Fibroblast of lung (primary cell): ENCODE results near the gene SON.

Experiments used
- EZH2 ChIP-seq: IDR thresholded peaks from 2 replicates; pipeline ENCODE4 v1.5.1; 2012; ENCODE audit warnings: low read length, control low read depth, mild to moderate bottlenecking; ENCODE audit errors: missing control alignments
- TF ChIP-seq, protein P1 (sequence below), 2 donors: IDR thresholded peaks in 1 of 2; conservative IDR thresholded peaks in 1 of 2; 1 replicate in 1 of 2; 2 replicates in 1 of 2; pipeline ENCODE4 v1.5.1; 2011 to 2012; ENCODE audit warnings: low read length in 2 of 2, control low read depth in 1 of 2, inconsistent platforms in 1 of 2, low read depth in 1 of 2, mild to moderate bottlenecking in 1 of 2

DNA sequence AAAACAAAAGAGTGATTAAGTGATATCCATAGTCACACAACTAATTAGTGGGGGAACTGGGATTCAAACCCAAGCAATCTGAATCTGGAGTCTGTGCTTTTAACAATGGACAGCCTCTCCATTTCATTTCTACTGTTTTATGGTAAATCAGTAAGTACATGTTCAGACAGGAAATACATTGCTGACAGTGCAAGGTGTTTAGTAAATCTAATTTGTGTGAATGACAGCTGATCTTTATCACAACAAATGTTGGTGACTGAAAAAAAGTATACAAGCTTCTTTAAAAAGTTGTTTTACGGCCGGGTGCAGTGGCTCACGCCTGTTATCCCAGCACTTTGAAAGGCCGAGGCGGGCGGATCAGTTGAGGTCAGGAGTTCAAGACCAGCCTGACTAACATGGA lies 25.1 kb downstream of the SON start:
- TF ChIP-seq, protein P1, sequence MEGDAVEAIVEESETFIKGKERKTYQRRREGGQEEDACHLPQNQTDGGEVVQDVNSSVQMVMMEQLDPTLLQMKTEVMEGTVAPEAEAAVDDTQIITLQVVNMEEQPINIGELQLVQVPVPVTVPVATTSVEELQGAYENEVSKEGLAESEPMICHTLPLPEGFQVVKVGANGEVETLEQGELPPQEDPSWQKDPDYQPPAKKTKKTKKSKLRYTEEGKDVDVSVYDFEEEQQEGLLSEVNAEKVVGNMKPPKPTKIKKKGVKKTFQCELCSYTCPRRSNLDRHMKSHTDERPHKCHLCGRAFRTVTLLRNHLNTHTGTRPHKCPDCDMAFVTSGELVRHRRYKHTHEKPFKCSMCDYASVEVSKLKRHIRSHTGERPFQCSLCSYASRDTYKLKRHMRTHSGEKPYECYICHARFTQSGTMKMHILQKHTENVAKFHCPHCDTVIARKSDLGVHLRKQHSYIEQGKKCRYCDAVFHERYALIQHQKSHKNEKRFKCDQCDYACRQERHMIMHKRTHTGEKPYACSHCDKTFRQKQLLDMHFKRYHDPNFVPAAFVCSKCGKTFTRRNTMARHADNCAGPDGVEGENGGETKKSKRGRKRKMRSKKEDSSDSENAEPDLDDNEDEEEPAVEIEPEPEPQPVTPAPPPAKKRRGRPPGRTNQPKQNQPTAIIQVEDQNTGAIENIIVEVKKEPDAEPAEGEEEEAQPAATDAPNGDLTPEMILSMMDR (conservative IDR thresholded peaks at IDR 0.05 in 1 of 2, IDR thresholded peaks at IDR 0.05 in 1 of 2; ENCODE audit: low read depth in 1 of 2, low read length in 2 of 2), result no peak
- TF ChIP-seq EZH2, result no peak
